Measurements from ENCODE around the gene IL10RB. TPM values are rescaled to one million over a fixed set of nuclear protein-coding genes. Genes with fewer than 3 reads are reported as not detected.

Gene IL10RB
- polyA plus RNA-seq, 1 donor (not counting 4 experiments of a cell fraction or from before 2014, with no cell fraction given), result 19.6 TPM

DNA sequence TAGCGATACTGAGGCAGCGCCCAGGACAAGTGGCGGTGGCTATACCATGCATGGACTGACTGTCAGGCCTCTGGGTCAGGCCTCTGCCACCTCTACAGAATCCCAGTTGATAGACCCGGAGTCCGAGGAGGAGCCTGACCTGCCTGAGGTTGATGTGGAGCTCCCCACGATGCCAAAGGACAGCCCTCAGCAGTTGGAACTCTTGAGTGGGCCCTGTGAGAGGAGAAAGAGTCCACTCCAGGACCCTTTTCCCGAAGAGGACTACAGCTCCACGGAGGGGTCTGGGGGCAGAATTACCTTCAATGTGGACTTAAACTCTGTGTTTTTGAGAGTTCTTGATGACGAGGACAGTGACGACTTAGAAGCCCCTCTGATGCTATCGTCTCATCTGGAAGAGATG, 3.2 kb upstream of the IL10RB start:
- H3K9me3 ChIP-seq (ENCODE audit: control insufficient read depth, low read depth, low read length), result no peaks in the 10 kb centered on the region
- H4K20me1 ChIP-seq (ENCODE audit: control insufficient read depth, extremely low read depth, insufficient read depth, low read length), result no peaks in the 10 kb centered on the region
- no peak overlapping the region for H3K9ac ChIP-seq (ENCODE audit: control insufficient read depth, extremely low read depth, insufficient read depth, low read length)
- no peak overlapping the region for H2AFZ ChIP-seq (ENCODE audit: control insufficient read depth, low read length)
- no peaks in the 10 kb centered on the region for H3K9me1 ChIP-seq (ENCODE audit: control insufficient read depth, extremely low read depth, insufficient read depth, low read length)
- H3K36me3 ChIP-seq (ENCODE audit: control insufficient read depth in 2 of 2, extremely low read depth in 1 of 2, insufficient read depth in 2 of 2, low read length in 2 of 2), result peaks cover 0 to under 1% of the 10 kb centered on the region in 2 experiments
- H3K4me3 ChIP-seq (ENCODE audit: control insufficient read depth in 2 of 3, extremely low read depth in 1 of 3, insufficient read depth in 2 of 3, low read depth in 1 of 3, low read length in 3 of 3), result no peak overlapping the region
- no peak for TF ChIP-seq EZH2 (IDR thresholded peaks at IDR 0.05; ENCODE audit: low read length)
- TF ChIP-seq, protein P1, sequence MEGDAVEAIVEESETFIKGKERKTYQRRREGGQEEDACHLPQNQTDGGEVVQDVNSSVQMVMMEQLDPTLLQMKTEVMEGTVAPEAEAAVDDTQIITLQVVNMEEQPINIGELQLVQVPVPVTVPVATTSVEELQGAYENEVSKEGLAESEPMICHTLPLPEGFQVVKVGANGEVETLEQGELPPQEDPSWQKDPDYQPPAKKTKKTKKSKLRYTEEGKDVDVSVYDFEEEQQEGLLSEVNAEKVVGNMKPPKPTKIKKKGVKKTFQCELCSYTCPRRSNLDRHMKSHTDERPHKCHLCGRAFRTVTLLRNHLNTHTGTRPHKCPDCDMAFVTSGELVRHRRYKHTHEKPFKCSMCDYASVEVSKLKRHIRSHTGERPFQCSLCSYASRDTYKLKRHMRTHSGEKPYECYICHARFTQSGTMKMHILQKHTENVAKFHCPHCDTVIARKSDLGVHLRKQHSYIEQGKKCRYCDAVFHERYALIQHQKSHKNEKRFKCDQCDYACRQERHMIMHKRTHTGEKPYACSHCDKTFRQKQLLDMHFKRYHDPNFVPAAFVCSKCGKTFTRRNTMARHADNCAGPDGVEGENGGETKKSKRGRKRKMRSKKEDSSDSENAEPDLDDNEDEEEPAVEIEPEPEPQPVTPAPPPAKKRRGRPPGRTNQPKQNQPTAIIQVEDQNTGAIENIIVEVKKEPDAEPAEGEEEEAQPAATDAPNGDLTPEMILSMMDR (optimal IDR thresholded peaks at IDR 0.05 in 1 of 3, IDR thresholded peaks at IDR 0.05 in 1 of 3, conservative IDR thresholded peaks at IDR 0.05 in 1 of 3; ENCODE audit: extremely low read depth in 1 of 3, insufficient read depth in 2 of 3, low read length in 3 of 3), result no peak
- no peaks in the 10 kb centered on the region for H3K27me3 ChIP-seq (ENCODE audit: control insufficient read depth, extremely low read depth, insufficient read depth, low read length)
- no peak overlapping the region for H3K27ac ChIP-seq (ENCODE audit: control insufficient read depth, insufficient read depth, low read length)
- H3K79me2 ChIP-seq (ENCODE audit: control insufficient read depth, insufficient read depth, low read length), result peaks cover 5% of the 10 kb centered on the region
- dilution Hi-C loops (cut with MboI; ENCODE audit: extremely low pct_ligation_motif_present, low sequenced_read_pairs), result no loop called here
- FAIRE-seq (no peak), DNase-seq (ENCODE audit: low read depth, low spot score) (no peak)
- H3K4me2 ChIP-seq (ENCODE audit: control insufficient read depth, extremely low read depth, insufficient read depth, low read depth, low read length), result no peak overlapping the region
- peaks cover 30% of the 10 kb centered on the region for H3K4me1 ChIP-seq (ENCODE audit: control insufficient read depth, extremely low read depth, insufficient read depth, low read length)

DNA sequence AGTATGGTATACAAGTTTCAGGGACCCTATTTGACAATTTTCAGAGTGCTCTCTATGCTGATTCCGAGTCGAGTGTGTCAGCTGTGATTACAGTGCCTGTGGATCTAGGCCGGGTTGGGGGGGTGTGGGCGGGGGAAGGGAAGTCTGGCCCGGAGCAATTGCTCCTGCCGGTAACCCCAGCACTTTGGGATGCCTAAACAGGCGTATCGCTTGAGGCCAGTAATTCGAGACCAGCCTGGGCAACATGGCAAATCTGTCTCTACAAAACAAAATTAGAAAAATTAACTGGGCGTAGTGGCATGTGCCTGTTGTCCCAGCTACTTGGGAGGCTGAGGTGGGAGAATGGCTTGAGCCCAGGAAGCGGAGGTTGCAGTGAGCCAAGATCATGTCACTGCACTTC, 1.6 kb upstream of the IL10RB start:
- TF ChIP-seq, protein P1 (optimal IDR thresholded peaks at IDR 0.05 in 1 of 3, IDR thresholded peaks at IDR 0.05 in 1 of 3, conservative IDR thresholded peaks at IDR 0.05 in 1 of 3; ENCODE audit: extremely low read depth in 1 of 3, insufficient read depth in 2 of 3, low read length in 3 of 3), result no peak
- TF ChIP-seq EZH2 (IDR thresholded peaks at IDR 0.05; ENCODE audit: low read length), result no peak
- H3K9me3 ChIP-seq (ENCODE audit: control insufficient read depth, low read depth, low read length), result no peaks in the 10 kb centered on the region
- no peak overlapping the region for H3K27ac ChIP-seq (ENCODE audit: control insufficient read depth, insufficient read depth, low read length)
- H3K36me3 ChIP-seq (ENCODE audit: control insufficient read depth in 2 of 2, extremely low read depth in 1 of 2, insufficient read depth in 2 of 2, low read length in 2 of 2), result no peaks in the 10 kb centered on the region
- H3K9ac ChIP-seq (ENCODE audit: control insufficient read depth, extremely low read depth, insufficient read depth, low read length), result no peak overlapping the region
- dilution Hi-C loops (cut with MboI; ENCODE audit: extremely low pct_ligation_motif_present, low sequenced_read_pairs), result no loop called here
- DNase-seq (ENCODE audit: low read depth, low spot score), result no peak
- FAIRE-seq, result no peak
- H4K20me1 ChIP-seq (ENCODE audit: control insufficient read depth, extremely low read depth, insufficient read depth, low read length), result no peaks in the 10 kb centered on the region
- no peak overlapping the region for H3K4me2 ChIP-seq (ENCODE audit: control insufficient read depth, extremely low read depth, insufficient read depth, low read depth, low read length)
- peaks cover 5% of the 10 kb centered on the region for H3K79me2 ChIP-seq (ENCODE audit: control insufficient read depth, insufficient read depth, low read length)
- no peaks in the 10 kb centered on the region for H3K27me3 ChIP-seq (ENCODE audit: control insufficient read depth, extremely low read depth, insufficient read depth, low read length)
- H3K4me3 ChIP-seq (ENCODE audit: control insufficient read depth in 2 of 3, extremely low read depth in 1 of 3, insufficient read depth in 2 of 3, low read depth in 1 of 3, low read length in 3 of 3), result no peak overlapping the region
- no peaks in the 10 kb centered on the region for H3K9me1 ChIP-seq (ENCODE audit: control insufficient read depth, extremely low read depth, insufficient read depth, low read length)
- H3K4me1 ChIP-seq (ENCODE audit: control insufficient read depth, extremely low read depth, insufficient read depth, low read length), result peaks cover 26% of the 10 kb centered on the region
- no peak overlapping the region for H2AFZ ChIP-seq (ENCODE audit: control insufficient read depth, low read length)
